B cell (primary cell): Measurements from ENCODE around the gene N4BP2L1. TPM values are rescaled to one million over a fixed set of nuclear protein-coding genes. Genes with fewer than 3 reads are reported as not detected.

Experiments
- ATAC-seq: fragments of 200-7000 bp; cut with Tn5 transposase; one replicate; pipeline ENCODE4 v1.10.0; 2021; ENCODE audit warnings: low read depth, mild to moderate bottlenecking, moderate number of reproducible peaks, moderate library complexity
- CTCF ChIA-PET: fragments of 350-600 bp; sonication (Branson Sonifier 250); formaldehyde crosslinking; loops from one replicate; lab custom pipeline; 2021; ENCODE audit warnings: antibody characterized with exemption, inconsistent platforms; lab: Charles Lee
- POLR2A ChIA-PET: fragments of 350-600 bp; sonication (Branson Sonifier 250); formaldehyde crosslinking; loops from one replicate; lab custom pipeline; 2021; ENCODE audit warnings: antibody characterized with exemption; lab: Charles Lee
- DNase-seq: peaks from one replicate; pipeline ENCODE4 v3.0.0; 2013
- H2AFZ ChIP-seq: 2 replicates; pipeline ENCODE4 v1.6.1; 2012; ENCODE audit warnings: mild to moderate bottlenecking, low read depth, low read length; ENCODE audit not compliant: insufficient read depth, poor library complexity, severe bottlenecking
- H3K27ac ChIP-seq, 2 donors: 1 replicate in 1 of 2; 2 replicates in 1 of 2; pipeline ENCODE4 v1.5.1; 2012 to 2013; ENCODE audit warnings: low read length in 2 of 2, mild to moderate bottlenecking in 2 of 2, moderate library complexity in 1 of 2
- H3K27me3 ChIP-seq, 4 experiments: fragments of 200-600 bp in 1 of 4; sonication (generic) in 1 of 4; replicated peaks in 1 of 4; 1 replicate in 2 of 4; 2 replicates in 2 of 4; pipeline versions ENCODE4 v1.6.1 to v1.7.0; 2013 to 2016; ENCODE audit warnings: low read length in 3 of 4, mild to moderate bottlenecking in 2 of 4, mixed read lengths in 1 of 4, moderate library complexity in 1 of 4; ENCODE audit not compliant: insufficient read depth in 4 of 4, control insufficient read depth in 3 of 4; ENCODE audit errors: control extremely low read depth in 1 of 4
- H3K36me3 ChIP-seq, 2 experiments: replicated peaks in 1 of 2; 1 replicate in 1 of 2; 2 replicates in 1 of 2; pipeline versions ENCODE4 v1.6.1 to v1.7.1; 2013; ENCODE audit warnings: low read length in 1 of 2; ENCODE audit not compliant: insufficient read depth in 2 of 2, control insufficient read depth in 1 of 2; ENCODE audit errors: control extremely low read depth in 1 of 2, extremely low read depth in 1 of 2
- H3K4me1 ChIP-seq, 2 donors: fragments of 200-600 bp in 1 of 2; sonication (generic) in 1 of 2; 1 replicate in 1 of 2; 2 replicates in 1 of 2; pipeline versions ENCODE4 v1.5.1 to v1.6.1; 2013 to 2017; ENCODE audit warnings: low read length in 2 of 2; ENCODE audit not compliant: control insufficient read depth in 2 of 2, insufficient read depth in 2 of 2
- H3K4me2 ChIP-seq: replicated peaks from 2 replicates; pipeline ENCODE3; 2012; ENCODE audit warnings: mild to moderate bottlenecking, low read depth, low read length; ENCODE audit not compliant: poor library complexity, severe bottlenecking
- H3K4me3 ChIP-seq, 5 experiments: fragments of 200-600 bp in 1 of 5; sonication (generic) in 1 of 5; 1 replicate in 3 of 5; 2 replicates in 2 of 5; pipeline versions ENCODE4 v1.5.1 to v1.7.0; 2011 to 2016; ENCODE audit warnings: low read length in 4 of 5, mild to moderate bottlenecking in 4 of 5, low read depth in 2 of 5, control low read depth in 1 of 5, moderate library complexity in 1 of 5; ENCODE audit not compliant: insufficient read depth in 1 of 5; ENCODE audit errors: control extremely low read depth in 1 of 5, extremely low read depth in 1 of 5
- H3K79me2 ChIP-seq: fragments of 200-600 bp; sonication (generic); one replicate; pipeline ENCODE4 v1.6.0; 2016; ENCODE audit warnings: low read length; ENCODE audit not compliant: control insufficient read depth, insufficient read depth
- H3K9ac ChIP-seq: fragments of 200-600 bp; sonication (generic); 2 replicates; pipeline ENCODE4 v1.6.1; 2017; ENCODE audit warnings: mild to moderate bottlenecking, low read length, moderate library complexity
- H3K9me3 ChIP-seq, 3 donors: one replicate each; pipeline versions ENCODE4 v1.6.1 to v1.7.1; 2013; ENCODE audit warnings: low read length in 2 of 3; ENCODE audit not compliant: control insufficient read depth in 2 of 3, insufficient read depth in 1 of 3; ENCODE audit errors: control extremely low read depth in 1 of 3
- H4K20me1 ChIP-seq: 2 replicates; pipeline ENCODE4 v1.6.0; 2012; ENCODE audit warnings: mild to moderate bottlenecking, low read length; ENCODE audit not compliant: insufficient read depth, control insufficient read depth, poor library complexity, severe bottlenecking
- H3K27ac Mint-ChIP-seq: one replicate; pipeline ENCODE4 v1.8.0; 2021; ENCODE audit warnings: mixed read lengths
- H3K27me3 Mint-ChIP-seq: one replicate; pipeline ENCODE4 v1.8.0; 2021; ENCODE audit warnings: mixed read lengths
- H3K4me1 Mint-ChIP-seq: one replicate; pipeline ENCODE4 v1.8.0; 2021; ENCODE audit warnings: mixed read lengths
- H3K4me3 Mint-ChIP-seq: one replicate; pipeline ENCODE4 v1.8.0; 2021; ENCODE audit warnings: mixed read lengths
- H3K9me3 Mint-ChIP-seq: one replicate; pipeline ENCODE4 v1.8.0; 2022; ENCODE audit warnings: mixed read lengths; ENCODE audit not compliant: insufficient read depth
- CTCF ChIP-seq: fragments of 200-600 bp; IDR thresholded peaks from one replicate; pipeline ENCODE4 v1.8.0; 2022; ENCODE audit warnings: antibody characterized with exemption, mild to moderate bottlenecking
- EZH2 ChIP-seq: IDR thresholded peaks from 2 replicates; pipeline ENCODE4 v1.6.1; 2012; ENCODE audit warnings: borderline replicate concordance, low read depth, mild to moderate bottlenecking, moderate library complexity, low read length; ENCODE audit not compliant: insufficient read depth, poor library complexity, severe bottlenecking
- WGBS: methylation state at CpG from one replicate; pipeline ENCODE4 v1.1.5; 2013; ENCODE audit warnings: missing lambda C conversion rate; ENCODE audit not compliant: insufficient coverage; 5-methylcytosine and 5-hydroxymethylcytosine counted together
- intact Hi-C: fragments of 100-400 bp; cut with micrococcal nuclease; formaldehyde crosslinking; loops from one replicate; pipeline ENCODE4 v1.10.0; 2022
- polyA plus RNA-seq: library from polyadenylated mRNA; depleted of rRNA; stranded (reverse); fragments of >200 nt; gene quantifications from 2 replicates; pipeline ENCODE4 v1.2.3, GENCODE V29; 2012
- total RNA-seq, 2 donors: library from RNA; stranded (reverse); fragments of 120-200 nt in 1 of 2; gene quantifications; 1 replicate in 1 of 2; 2 replicates in 1 of 2; pipeline versions ENCODE4 v1.2.3 to v1.2.4, GENCODE V29; 2013 to 2022

Gene N4BP2L1
- total and polyA plus RNA-seq, 2 donors (not counting 1 experiment from before 2014, with no cell fraction given), result 50.9 to 52.8 TPM

GRCh38 chr13:32407854-32408253 lies 20.1 kb downstream of the N4BP2L1 start:
- no peak overlapping the region for H2AFZ ChIP-seq
- H3K9me3 ChIP-seq, result no peaks in the 10 kb centered on the region
- Mint-ChIP-seq H3K4me3 (no peak overlapping the region), H3K9me3 (no peaks in the 10 kb centered on the region), H3K4me1 (peaks cover 14% of the 10 kb centered on the region), H3K27ac (no peak overlapping the region), H3K27me3 (no peaks in the 10 kb centered on the region)
- TF ChIP-seq EZH2 (no peak), CTCF (no peak)
- intact Hi-C loops, result no loop called here
- H3K9ac ChIP-seq, result no peak overlapping the region
- H3K4me1 ChIP-seq, result peaks cover 0 to 6% of the 10 kb centered on the region in 2 donors
- H3K27ac ChIP-seq, result no peak overlapping the region
- POLR2A ChIA-PET, result no interaction called here
- peaks cover 4 to 32% of the 10 kb centered on the region in 2 experiments for H3K36me3 ChIP-seq
- CTCF ChIA-PET, result interaction anchor here (0.8 to 1.3 kb wide), 2 partner anchors 9 to 37 kb away, joined by 3 to 4 read pairs; no protein-coding TSS in a partner anchor
- peaks cover 11% of the 10 kb centered on the region for H4K20me1 ChIP-seq
- H3K4me3 ChIP-seq, result no peak overlapping the region
- 73% methylated on average over 5 of the region's 6 CpGs for WGBS
- H3K27me3 ChIP-seq, result no peaks in the 10 kb centered on the region
- no peak for ATAC-seq
- H3K79me2 ChIP-seq, result peaks cover 9% of the 10 kb centered on the region
- no peak overlapping the region for H3K4me2 ChIP-seq
- DNase-seq, result no peak

- H3K36me3 ChIP-seq, result peaks cover 14 to 47% of the 10 kb centered on the region in 2 experiments
- H3K79me2 ChIP-seq, result no peaks in the 10 kb centered on the region
- no peaks in the 10 kb centered on the region for H3K4me1 ChIP-seq
- no peak overlapping the region for H3K9ac ChIP-seq
- intact Hi-C loops, result no loop called here
- H3K9me3 ChIP-seq, result no peaks in the 10 kb centered on the region
- no peak for TF ChIP-seq CTCF
- TF ChIP-seq EZH2, result no peak
- WGBS, result 100% methylated on average over 1 of the region's 4 CpGs
- no peak overlapping the region for H3K27ac Mint-ChIP-seq
- no peak overlapping the region for H3K4me3 ChIP-seq
- no peak overlapping the region for H2AFZ ChIP-seq
- peaks cover 4% of the 10 kb centered on the region for H4K20me1 ChIP-seq
- ChIA-PET CTCF (interaction anchor here (1.3 kb wide), 1 partner anchor 21 kb away, joined by 3 read pairs; no protein-coding TSS in a partner anchor), POLR2A (no interaction called here)
- no peaks in the 10 kb centered on the region for H3K9me3 Mint-ChIP-seq
- H3K4me3 Mint-ChIP-seq, result no peak overlapping the region
- H3K4me1 Mint-ChIP-seq, result peaks cover under 1% of the 10 kb centered on the region
- H3K4me2 ChIP-seq, result no peak overlapping the region
- H3K27me3 ChIP-seq, result no peaks in the 10 kb centered on the region
- H3K27ac ChIP-seq, result no peak overlapping the region
- no peaks in the 10 kb centered on the region for H3K27me3 Mint-ChIP-seq
- DNase-seq (no peak), ATAC-seq (no peak)
Observed at GRCh38 chr13:32403108-32403507, 24.8 kb downstream of the N4BP2L1 start.
